HEK293T (cell line): Measurements from ENCODE around the gene KCNQ2.

ENCODE experiments used
- BHLHE40 ChIP-seq: fragments of 450-650 bp; IDR thresholded peaks from 2 replicates; pipeline ENCODE4 v1.6.1; 2016; ENCODE audit warnings: mild to moderate bottlenecking, moderate library complexity, borderline replicate concordance
- CTBP1 ChIP-seq: fragments of 450-650 bp; IDR thresholded peaks from 2 replicates; pipeline ENCODE4 v1.6.1; 2016; ENCODE audit warnings: borderline replicate concordance
- ELF4 ChIP-seq: fragments of 450-650 bp; IDR thresholded peaks from 2 replicates; pipeline ENCODE4 v1.6.1; 2017; ENCODE audit warnings: antibody characterized with exemption
- FOXA1 ChIP-seq: fragments of 450-650 bp; IDR thresholded peaks from 2 replicates; pipeline ENCODE4 v1.6.1; 2016; ENCODE audit warnings: mild to moderate bottlenecking
- FOXK2 ChIP-seq: fragments of 450-650 bp; IDR thresholded peaks from 2 replicates; pipeline ENCODE4 v1.6.1; 2016; ENCODE audit warnings: mild to moderate bottlenecking
- FOXM1 ChIP-seq: fragments of 450-650 bp; IDR thresholded peaks from 2 replicates; pipeline ENCODE4 v1.6.1; 2017; ENCODE audit warnings: mild to moderate bottlenecking, borderline replicate concordance
- HDGF ChIP-seq: fragments of 450-650 bp; IDR thresholded peaks from 2 replicates; pipeline ENCODE4 v1.6.1; 2017; ENCODE audit warnings: antibody characterized with exemption, borderline replicate concordance
- PKNOX1 ChIP-seq: fragments of 450-650 bp; IDR thresholded peaks from 2 replicates; pipeline ENCODE4 v1.6.1; 2016
- SP1 ChIP-seq: fragments of 450-650 bp; IDR thresholded peaks from 2 replicates; pipeline ENCODE4 v1.6.1; 2017
- SUZ12 ChIP-seq: fragments of 450-650 bp; IDR thresholded peaks from 2 replicates; pipeline ENCODE4 v1.6.1; 2016; ENCODE audit warnings: mild to moderate bottlenecking
- TARDBP ChIP-seq: fragments of 450-650 bp; IDR thresholded peaks from 2 replicates; pipeline ENCODE4 v1.6.1; 2016

- TF ChIP-seq TARDBP (no peak), SP1 (no peak), CTBP1 (no peak), ELF4 (no peak), PKNOX1 (no peak), SUZ12 (no peak), BHLHE40 (no peak), FOXM1 (no peak), FOXA1 (no peak), FOXK2 (no peak), HDGF (no peak)
These were observed 15.4 kb upstream of the KCNQ2 start for GRCh38 chr20:63487781-63488241.
